ENCODE data around the gene NINJ2. TPM values are rescaled to one million over a fixed set of nuclear protein-coding genes. Genes with fewer than 3 reads are reported as not detected.

The NINJ2 gene
- polyA plus RNA-seq, 1 donor from 2014 or later, result not detected

DNA sequence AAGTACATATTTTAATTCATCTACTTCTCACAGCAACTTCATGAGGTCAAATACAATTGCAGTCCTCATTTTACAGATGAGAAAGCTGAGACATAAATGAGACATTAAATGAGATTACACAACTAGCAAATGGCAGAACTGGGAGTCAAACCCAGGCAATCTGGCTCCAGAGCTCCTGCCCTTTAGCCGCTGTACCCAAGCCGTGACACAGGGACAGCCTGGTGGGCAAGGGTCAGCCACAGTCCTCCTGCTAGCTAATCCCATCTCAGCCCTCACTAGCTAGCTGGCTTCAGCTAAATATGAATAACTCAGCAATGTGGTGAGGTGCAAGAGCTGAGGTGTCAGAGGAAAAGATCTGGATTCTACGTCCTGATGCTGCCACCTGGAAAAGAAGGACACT is 54.8 kb downstream of the NINJ2 start:
- Histone ChIP-seq H3K9ac (ENCODE audit: low read length) (no peak overlapping the region), H3K27ac (ENCODE audit: low read length) (no peak overlapping the region), H3K4me3 (ENCODE audit: low read length) (no peak overlapping the region), H3K79me2 (replicated peaks; ENCODE audit: insufficient read depth, low read length) (no peaks in the 10 kb centered on the region), H3K36me3 (ENCODE audit: insufficient read depth, low read length) (no peaks in the 10 kb centered on the region), H3F3A (ENCODE audit: insufficient read depth, low read length, poor library complexity, severe bottlenecking) (no peaks in the 10 kb centered on the region), H3K9me2 (ENCODE audit: insufficient read depth, low read length) (no peaks in the 10 kb centered on the region), H2AFZ (ENCODE audit: low read depth, low read length) (no peak overlapping the region), H3K27me3 (ENCODE audit: insufficient read depth, low read depth, low read length) (no peaks in the 10 kb centered on the region), H3K9me3 (ENCODE audit: low read length) (no peaks in the 10 kb centered on the region), H4K20me1 (ENCODE audit: insufficient read depth) (no peaks in the 10 kb centered on the region), H3K4me2 (ENCODE audit: low read length) (no peak overlapping the region)
- no peak for TF ChIP-seq TAF1 (IDR thresholded peaks at IDR 0.05; ENCODE audit: low read depth)
- TF ChIP-seq POLR2AphosphoS5 (IDR thresholded peaks at IDR 0.05), result no peak
- no peak for TF ChIP-seq SMC3 (conservative IDR thresholded peaks at IDR 0.05; ENCODE audit: poor library complexity)
- TF ChIP-seq, protein P1, sequence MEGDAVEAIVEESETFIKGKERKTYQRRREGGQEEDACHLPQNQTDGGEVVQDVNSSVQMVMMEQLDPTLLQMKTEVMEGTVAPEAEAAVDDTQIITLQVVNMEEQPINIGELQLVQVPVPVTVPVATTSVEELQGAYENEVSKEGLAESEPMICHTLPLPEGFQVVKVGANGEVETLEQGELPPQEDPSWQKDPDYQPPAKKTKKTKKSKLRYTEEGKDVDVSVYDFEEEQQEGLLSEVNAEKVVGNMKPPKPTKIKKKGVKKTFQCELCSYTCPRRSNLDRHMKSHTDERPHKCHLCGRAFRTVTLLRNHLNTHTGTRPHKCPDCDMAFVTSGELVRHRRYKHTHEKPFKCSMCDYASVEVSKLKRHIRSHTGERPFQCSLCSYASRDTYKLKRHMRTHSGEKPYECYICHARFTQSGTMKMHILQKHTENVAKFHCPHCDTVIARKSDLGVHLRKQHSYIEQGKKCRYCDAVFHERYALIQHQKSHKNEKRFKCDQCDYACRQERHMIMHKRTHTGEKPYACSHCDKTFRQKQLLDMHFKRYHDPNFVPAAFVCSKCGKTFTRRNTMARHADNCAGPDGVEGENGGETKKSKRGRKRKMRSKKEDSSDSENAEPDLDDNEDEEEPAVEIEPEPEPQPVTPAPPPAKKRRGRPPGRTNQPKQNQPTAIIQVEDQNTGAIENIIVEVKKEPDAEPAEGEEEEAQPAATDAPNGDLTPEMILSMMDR (IDR thresholded peaks at IDR 0.05; ENCODE audit: poor library complexity, severe bottlenecking), result no peak
- no peak for TF ChIP-seq EP300 (conservative IDR thresholded peaks at IDR 0.05; ENCODE audit: poor library complexity, severe bottlenecking)
- TF ChIP-seq MXI1 (conservative IDR thresholded peaks at IDR 0.05; ENCODE audit: poor library complexity, severe bottlenecking), result no peak
- TF ChIP-seq EZH2 (IDR thresholded peaks at IDR 0.05; ENCODE audit: borderline replicate concordance, insufficient read depth, low read length, poor library complexity, severe bottlenecking), result no peak
- no peak for TF ChIP-seq RAD21 (conservative IDR thresholded peaks at IDR 0.05)
- TF ChIP-seq REST (IDR thresholded peaks at IDR 0.05; ENCODE audit: borderline replicate concordance), result no peak

DNA sequence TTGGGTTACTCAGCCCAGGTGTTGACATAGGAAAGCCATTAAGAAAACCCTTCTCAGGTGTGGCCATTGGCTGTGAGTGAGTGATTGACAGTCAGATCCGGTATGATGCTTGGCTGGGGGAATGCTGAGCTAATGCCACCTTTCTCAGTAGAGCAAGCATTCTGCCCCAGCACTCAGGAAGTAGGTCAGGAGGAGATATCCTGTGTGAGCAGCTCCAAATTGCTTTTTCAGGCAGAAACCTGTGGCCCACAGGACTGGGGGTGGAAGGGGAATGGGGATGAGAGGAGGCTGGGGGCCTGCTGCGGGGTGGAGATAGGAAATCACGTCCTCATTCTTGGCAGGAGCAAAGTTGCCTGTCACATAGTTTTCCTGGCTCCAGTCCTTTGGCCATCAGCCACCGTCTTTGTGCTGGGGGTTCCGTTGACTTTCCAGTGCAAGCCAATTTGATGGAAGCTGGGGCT is 55.7 kb downstream of the NINJ2 start:
- H3K27me3 ChIP-seq (ENCODE audit: insufficient read depth, low read depth, low read length), result no peaks in the 10 kb centered on the region
- no peak overlapping the region for H2AFZ ChIP-seq (ENCODE audit: low read depth, low read length)
- H3F3A ChIP-seq (ENCODE audit: insufficient read depth, low read length, poor library complexity, severe bottlenecking), result no peaks in the 10 kb centered on the region
- H3K9ac ChIP-seq (ENCODE audit: low read length), result no peak overlapping the region
- TF ChIP-seq REST (IDR thresholded peaks at IDR 0.05; ENCODE audit: borderline replicate concordance) (no peak), TAF1 (IDR thresholded peaks at IDR 0.05; ENCODE audit: low read depth) (no peak), SMC3 (conservative IDR thresholded peaks at IDR 0.05; ENCODE audit: poor library complexity) (no peak), RAD21 (conservative IDR thresholded peaks at IDR 0.05) (no peak), POLR2AphosphoS5 (IDR thresholded peaks at IDR 0.05) (no peak), MXI1 (conservative IDR thresholded peaks at IDR 0.05; ENCODE audit: poor library complexity, severe bottlenecking) (no peak), EZH2 (IDR thresholded peaks at IDR 0.05; ENCODE audit: borderline replicate concordance, insufficient read depth, low read length, poor library complexity, severe bottlenecking) (no peak), EP300 (conservative IDR thresholded peaks at IDR 0.05; ENCODE audit: poor library complexity, severe bottlenecking) (no peak)
- TF ChIP-seq, protein P1 (IDR thresholded peaks at IDR 0.05; ENCODE audit: poor library complexity, severe bottlenecking), result no peak
- no peaks in the 10 kb centered on the region for H3K9me2 ChIP-seq (ENCODE audit: insufficient read depth, low read length)
- no peaks in the 10 kb centered on the region for H3K79me2 ChIP-seq (replicated peaks; ENCODE audit: insufficient read depth, low read length)
- no peaks in the 10 kb centered on the region for H3K9me3 ChIP-seq (ENCODE audit: low read length)
- H3K27ac ChIP-seq (ENCODE audit: low read length), result no peak overlapping the region
- no peaks in the 10 kb centered on the region for H4K20me1 ChIP-seq (ENCODE audit: insufficient read depth)
- H3K4me3 ChIP-seq (ENCODE audit: low read length), result no peak overlapping the region
- no peaks in the 10 kb centered on the region for H3K36me3 ChIP-seq (ENCODE audit: insufficient read depth, low read length)
- no peak overlapping the region for H3K4me2 ChIP-seq (ENCODE audit: low read length)
